Measurements from ENCODE around the gene TSKS. TPM values are rescaled to one million over a fixed set of nuclear protein-coding genes. Genes with fewer than 3 reads are reported as not detected.

Gene TSKS
- total RNA-seq, 1 donor, result not detected

GRCh38 chr19:49781394-49781793, 18.3 kb upstream of the TSKS start:
- TF ChIP-seq CTCF (IDR thresholded peaks at IDR 0.05; ENCODE audit: extremely low read depth, low read depth, low read length), result no peak
- Histone ChIP-seq H3K36me3 (ENCODE audit: insufficient read depth, low read length) (peaks cover 33% of the 10 kb centered on the region), H2AFZ (ENCODE audit: low read length) (no peak overlapping the region), H3K4me1 (ENCODE audit: insufficient read depth, low read length) (peaks cover 4% of the 10 kb centered on the region), H3K4me3 (ENCODE audit: insufficient read depth, low read length) (no peak overlapping the region), H3K4me2 (ENCODE audit: insufficient read depth, low read length) (no peak overlapping the region), H3K27me3 (ENCODE audit: insufficient read depth, low read length) (no peaks in the 10 kb centered on the region), H3K9me3 (ENCODE audit: low read depth, low read length) (no peaks in the 10 kb centered on the region), H3K79me2 (ENCODE audit: insufficient read depth, low read length) (peaks cover 51% of the 10 kb centered on the region), H3K27ac (ENCODE audit: low read depth, low read length) (no peak overlapping the region), H4K20me1 (ENCODE audit: insufficient read depth, low read length) (peaks cover 32% of the 10 kb centered on the region)
- no peak for DNase-seq (ENCODE audit: insufficient read length, low spot score, missing footprints)

DNA sequence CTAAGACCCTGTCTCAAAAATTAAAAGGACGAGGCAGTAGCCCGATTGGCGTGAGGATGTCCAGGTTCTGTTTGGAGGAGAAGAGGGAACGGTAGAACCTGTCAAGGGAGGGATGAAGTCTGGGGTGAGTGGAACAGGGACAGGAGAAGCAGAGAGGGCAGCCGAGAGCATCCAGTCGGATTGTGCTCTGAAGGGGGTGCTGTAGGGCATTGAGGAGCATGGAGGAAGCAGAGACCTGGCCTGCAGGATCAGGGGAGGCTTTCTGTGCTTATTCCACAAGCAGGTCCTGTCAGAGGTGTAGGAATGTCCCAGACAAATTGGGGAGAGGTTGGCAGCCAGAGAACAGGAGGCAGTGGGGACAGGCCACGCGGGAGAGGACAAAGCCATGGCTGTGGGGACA, 17.8 kb upstream of the TSKS start:
- H2AFZ ChIP-seq (ENCODE audit: low read length), result no peak overlapping the region
- no peak overlapping the region for H3K4me2 ChIP-seq (ENCODE audit: insufficient read depth, low read length)
- H3K4me3 ChIP-seq (ENCODE audit: insufficient read depth, low read length), result no peak overlapping the region
- TF ChIP-seq CTCF (IDR thresholded peaks at IDR 0.05; ENCODE audit: extremely low read depth, low read depth, low read length), result no peak
- no peak overlapping the region for H3K27ac ChIP-seq (ENCODE audit: low read depth, low read length)
- peaks cover 51% of the 10 kb centered on the region for H3K79me2 ChIP-seq (ENCODE audit: insufficient read depth, low read length)
- H4K20me1 ChIP-seq (ENCODE audit: insufficient read depth, low read length), result peaks cover 32% of the 10 kb centered on the region
- H3K27me3 ChIP-seq (ENCODE audit: insufficient read depth, low read length), result no peaks in the 10 kb centered on the region
- no peaks in the 10 kb centered on the region for H3K4me1 ChIP-seq (ENCODE audit: insufficient read depth, low read length)
- DNase-seq (ENCODE audit: insufficient read length, low spot score, missing footprints), result peak; percentile 67
- H3K9me3 ChIP-seq (ENCODE audit: low read depth, low read length), result no peaks in the 10 kb centered on the region
- peaks cover 33% of the 10 kb centered on the region for H3K36me3 ChIP-seq (ENCODE audit: insufficient read depth, low read length)

GRCh38 chr19:49779731-49780555, 16.8 kb upstream of the TSKS start:
- peaks cover 34% of the 10 kb centered on the region for H4K20me1 ChIP-seq (ENCODE audit: insufficient read depth, low read length)
- no peaks in the 10 kb centered on the region for H3K9me3 ChIP-seq (ENCODE audit: low read depth, low read length)
- H3K4me2 ChIP-seq (ENCODE audit: insufficient read depth, low read length), result no peak overlapping the region
- no peak overlapping the region for H3K4me3 ChIP-seq (ENCODE audit: insufficient read depth, low read length)
- TF ChIP-seq CTCF (IDR thresholded peaks at IDR 0.05; ENCODE audit: extremely low read depth, low read depth, low read length), result no peak
- no peak overlapping the region for H3K27ac ChIP-seq (ENCODE audit: low read depth, low read length)
- H3K79me2 ChIP-seq (ENCODE audit: insufficient read depth, low read length), result peaks cover 60% of the 10 kb centered on the region
- no peaks in the 10 kb centered on the region for H3K27me3 ChIP-seq (ENCODE audit: insufficient read depth, low read length)
- no peaks in the 10 kb centered on the region for H3K4me1 ChIP-seq (ENCODE audit: insufficient read depth, low read length)
- DNase-seq (ENCODE audit: insufficient read length, low spot score, missing footprints), result peak; percentile 76
- no peak overlapping the region for H2AFZ ChIP-seq (ENCODE audit: low read length)
- peaks cover 34% of the 10 kb centered on the region for H3K36me3 ChIP-seq (ENCODE audit: insufficient read depth, low read length)

GRCh38 chr19:49776371-49776764, 13.3 kb upstream of the TSKS start:
- H4K20me1 ChIP-seq (ENCODE audit: insufficient read depth, low read length), result peaks cover 48% of the 10 kb centered on the region
- no peaks in the 10 kb centered on the region for H3K4me1 ChIP-seq (ENCODE audit: insufficient read depth, low read length)

More at GRCh38 chr19:49776371-49776764, 13.3 kb upstream of the TSKS start:
- H3K36me3 ChIP-seq (ENCODE audit: insufficient read depth, low read length), result peaks cover 19% of the 10 kb centered on the region
- no peaks in the 10 kb centered on the region for H3K9me3 ChIP-seq (ENCODE audit: low read depth, low read length)
- DNase-seq (ENCODE audit: insufficient read length, low spot score, missing footprints), result peak; percentile 79
- H3K27me3 ChIP-seq (ENCODE audit: insufficient read depth, low read length), result no peaks in the 10 kb centered on the region
- TF ChIP-seq CTCF (IDR thresholded peaks at IDR 0.05; ENCODE audit: extremely low read depth, low read depth, low read length), result no peak
- no peak overlapping the region for H2AFZ ChIP-seq (ENCODE audit: low read length)
- H3K4me3 ChIP-seq (ENCODE audit: insufficient read depth, low read length), result no peak overlapping the region
- H3K79me2 ChIP-seq (ENCODE audit: insufficient read depth, low read length), result peaks cover 84% of the 10 kb centered on the region
- H3K4me2 ChIP-seq (ENCODE audit: insufficient read depth, low read length), result no peak overlapping the region
- H3K27ac ChIP-seq (ENCODE audit: low read depth, low read length), result no peak overlapping the region
